ENCODE results near the gene CACNG3.

- TF ChIP-seq CTCF (IDR thresholded peaks at IDR 0.05; ENCODE audit: low read depth, low read length) (no peak), EZH2phosphoT487 (IDR thresholded peaks at IDR 0.05; ENCODE audit: low read depth) (no peak)
These were observed 96.6 kb downstream of the CACNG3 start for GRCh38 chr16:24352746-24353145.

Data from OCI-LY3 (cell line).